NT2/D1 (cell line): ENCODE data around the gene NCS1.
A peak's percentile ranks its signal among the peaks of the same experiment; 100 is the strongest.

Source experiments
- DNase-seq: peaks from one replicate; pipeline ENCODE4 v3.0.0-alpha.2; 2011; ENCODE audit warnings: low read depth, low spot score
- H3K27me3 ChIP-seq: 2 replicates; pipeline ENCODE4 v1.6.0; 2011; ENCODE audit warnings: mild to moderate bottlenecking; ENCODE audit not compliant: insufficient read length, insufficient read depth
- H3K36me3 ChIP-seq: 2 replicates; pipeline ENCODE4 v1.6.1; 2011; ENCODE audit warnings: mild to moderate bottlenecking, low read length, mixed read lengths; ENCODE audit not compliant: insufficient read depth, insufficient read length
- H3K4me1 ChIP-seq: 2 replicates; pipeline ENCODE4 v1.5.1; 2011; ENCODE audit not compliant: insufficient read depth, insufficient read length
- H3K4me3 ChIP-seq: 2 replicates; pipeline ENCODE4 v1.5.1; 2011; ENCODE audit warnings: low read depth; ENCODE audit not compliant: insufficient read length
- H3K9ac ChIP-seq: 2 replicates; pipeline ENCODE4 v1.6.0; 2011; ENCODE audit warnings: low read depth; ENCODE audit not compliant: insufficient read length
- H3K9me3 ChIP-seq: 2 replicates; pipeline ENCODE4 v1.5.1; 2011; ENCODE audit warnings: mild to moderate bottlenecking, low read length; ENCODE audit not compliant: insufficient read depth
- SUZ12 ChIP-seq: IDR thresholded peaks from 2 replicates; pipeline ENCODE4 v1.6.1; 2011; ENCODE audit not compliant: insufficient read length, insufficient read depth; ENCODE audit errors: extremely low read depth
- YY1 ChIP-seq: IDR thresholded peaks from 2 replicates; pipeline ENCODE4 v1.6.1; 2011; ENCODE audit not compliant: insufficient read length, insufficient read depth
- ZNF274 ChIP-seq: IDR thresholded peaks from 2 replicates; pipeline ENCODE4 v1.6.1; 2011; ENCODE audit warnings: mild to moderate bottlenecking, low read depth, low read length

The NCS1 gene

DNA sequence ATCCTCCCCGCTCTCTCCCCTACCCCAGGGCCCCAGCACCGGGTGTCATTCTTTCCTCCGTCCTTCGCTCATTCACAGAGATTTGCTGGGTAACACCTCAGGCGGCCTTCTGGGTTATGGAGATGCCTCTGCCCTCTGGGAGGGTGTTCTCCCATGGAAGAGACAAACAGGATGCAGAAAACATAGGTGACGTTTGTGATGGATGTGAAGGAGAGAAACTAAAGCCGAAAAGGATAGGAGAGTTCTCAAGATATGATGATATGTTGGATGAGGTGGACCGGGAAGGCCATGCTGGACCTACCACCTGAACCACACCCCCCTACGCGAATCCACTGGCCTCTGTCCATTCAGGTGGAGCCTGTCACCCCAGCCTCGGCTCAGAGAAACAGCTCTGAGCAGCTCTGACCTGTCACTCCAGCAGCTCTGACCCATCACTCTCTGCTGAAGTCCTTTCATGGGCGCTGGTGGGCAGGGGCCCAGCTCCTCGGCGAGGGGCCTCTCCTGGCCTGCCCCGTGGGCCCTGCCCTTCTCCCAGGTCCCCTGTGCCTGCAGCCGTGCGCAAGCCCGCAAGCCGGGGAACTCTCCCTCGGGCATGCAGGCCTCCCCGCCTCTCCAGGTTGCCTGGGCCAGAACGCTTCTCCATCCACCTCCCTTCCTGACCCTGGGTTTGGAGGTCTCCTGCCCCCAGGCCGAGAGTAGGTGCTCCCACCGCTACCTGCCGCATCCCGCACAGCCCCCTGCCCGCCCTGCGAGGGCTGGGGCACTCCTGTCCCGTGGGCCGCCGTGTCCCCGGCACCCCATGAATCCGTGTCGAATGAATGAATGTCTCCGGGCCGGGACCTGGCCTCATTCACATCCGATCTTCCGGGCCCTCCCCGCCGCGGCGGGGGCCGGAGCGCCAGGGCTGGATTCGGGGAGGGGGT lies 717 bp upstream of the NCS1 start:
- peak overlapping the region; percentile 68 for H3K4me3 ChIP-seq
- peaks cover 29% of the 10 kb centered on the region for H3K4me1 ChIP-seq
- TF ChIP-seq ZNF274 (no peak), SUZ12 (no peak), YY1 (no peak)
- H3K27me3 ChIP-seq, result no peaks in the 10 kb centered on the region
- no peak for DNase-seq
- H3K9me3 ChIP-seq, result no peaks in the 10 kb centered on the region
- H3K9ac ChIP-seq, result peak overlapping the region; percentile 92
- H3K36me3 ChIP-seq, result peaks cover 28% of the 10 kb centered on the region

DNA sequence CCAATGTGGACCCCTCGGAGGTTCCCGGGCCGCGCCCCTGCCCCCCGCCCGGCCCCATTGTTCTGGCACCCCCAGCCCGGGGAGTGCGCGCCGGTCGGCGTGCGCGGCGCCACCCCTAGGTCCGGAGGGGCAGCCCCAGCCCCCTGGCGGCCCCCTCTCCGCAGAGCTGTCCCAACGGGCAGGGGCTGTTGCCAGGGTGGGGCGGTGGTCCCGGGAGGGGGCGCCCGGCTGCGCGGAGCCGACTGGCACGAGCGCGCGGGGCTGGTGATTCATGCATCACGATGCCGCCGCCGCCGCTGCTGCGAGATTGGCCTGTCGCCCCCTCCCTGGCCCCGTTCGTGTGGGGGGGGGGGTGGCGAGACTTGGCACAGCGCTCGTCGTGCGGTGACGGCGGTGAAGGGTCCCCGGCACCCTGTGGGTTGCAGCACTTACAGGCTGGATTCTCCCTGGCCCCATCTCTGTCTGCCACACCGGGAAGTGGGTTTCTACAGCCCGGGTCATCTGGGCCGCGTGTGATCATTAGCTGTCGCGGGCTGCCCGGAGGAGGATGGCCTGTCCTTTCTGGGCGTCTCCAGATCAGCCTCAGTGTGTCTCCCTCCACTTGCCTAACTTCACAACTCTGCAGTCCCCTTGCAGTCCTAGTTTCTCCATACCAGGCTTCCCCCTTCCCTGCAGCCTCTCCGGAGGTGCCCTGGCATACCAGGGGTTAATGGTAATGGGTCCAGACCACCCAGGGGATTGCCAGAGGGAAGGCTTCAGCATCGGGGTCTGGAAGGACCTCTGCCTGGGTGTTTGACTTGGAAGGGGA lies 858 bp downstream of the NCS1 start:
- H3K36me3 ChIP-seq, result peaks cover 40% of the 10 kb centered on the region
- H3K4me1 ChIP-seq, result peaks cover 24% of the 10 kb centered on the region
- peak overlapping the region; percentile 58 for H3K4me3 ChIP-seq
- DNase-seq, result no peak
- no peaks in the 10 kb centered on the region for H3K27me3 ChIP-seq
- TF ChIP-seq ZNF274 (no peak), YY1 (no peak), SUZ12 (no peak)
- no peaks in the 10 kb centered on the region for H3K9me3 ChIP-seq
- peak overlapping the region; percentile 81 for H3K9ac ChIP-seq

DNA sequence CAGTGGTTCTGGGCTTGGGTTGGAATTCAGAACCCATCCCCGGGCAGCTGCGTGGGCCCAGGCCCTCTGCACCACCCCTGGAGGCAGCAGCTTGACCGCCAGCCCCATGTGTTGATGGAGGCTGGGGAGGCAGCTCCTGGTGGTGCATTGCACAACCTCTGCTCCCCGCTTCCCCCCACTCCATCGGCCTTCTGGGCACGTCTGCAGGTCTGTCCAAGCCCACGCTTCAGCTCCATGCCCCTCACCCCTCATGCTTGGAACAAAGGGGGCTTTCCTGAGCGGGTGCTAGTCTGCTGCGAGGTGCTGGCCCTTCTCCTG lies 1.4 kb downstream of the NCS1 start:
- Histone ChIP-seq H3K27me3 (no peaks in the 10 kb centered on the region), H3K9ac (peak overlapping the region; percentile 81), H3K9me3 (no peaks in the 10 kb centered on the region), H3K4me3 (peak overlapping the region; percentile 58), H3K4me1 (peaks cover 25% of the 10 kb centered on the region), H3K36me3 (peaks cover 40% of the 10 kb centered on the region)
- TF ChIP-seq YY1, result no peak
- no peak for TF ChIP-seq ZNF274
- no peak for TF ChIP-seq SUZ12
- DNase-seq, result no peak

DNA sequence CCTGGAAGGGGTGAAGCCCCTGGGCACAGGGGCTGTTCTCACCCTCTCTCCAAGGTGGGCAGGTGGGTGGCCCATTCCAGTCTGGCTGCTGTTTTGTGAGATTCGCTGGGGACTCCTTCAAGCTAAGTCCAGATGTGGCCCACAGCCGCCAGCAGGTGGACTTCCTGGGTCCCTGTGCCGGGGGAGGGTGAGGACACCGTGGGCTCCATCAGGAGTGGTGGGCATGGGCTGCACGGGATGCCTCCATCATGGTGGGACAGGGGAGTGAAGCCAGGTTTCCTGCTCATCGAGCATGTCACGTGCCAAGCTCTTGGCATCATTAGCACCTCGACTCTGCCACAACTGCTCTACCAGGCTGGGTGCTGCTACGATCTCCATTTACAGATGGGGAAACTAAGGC lies 1.8 kb downstream of the NCS1 start:
- H3K4me3 ChIP-seq, result no peak overlapping the region
- DNase-seq, result no peak

DNA sequence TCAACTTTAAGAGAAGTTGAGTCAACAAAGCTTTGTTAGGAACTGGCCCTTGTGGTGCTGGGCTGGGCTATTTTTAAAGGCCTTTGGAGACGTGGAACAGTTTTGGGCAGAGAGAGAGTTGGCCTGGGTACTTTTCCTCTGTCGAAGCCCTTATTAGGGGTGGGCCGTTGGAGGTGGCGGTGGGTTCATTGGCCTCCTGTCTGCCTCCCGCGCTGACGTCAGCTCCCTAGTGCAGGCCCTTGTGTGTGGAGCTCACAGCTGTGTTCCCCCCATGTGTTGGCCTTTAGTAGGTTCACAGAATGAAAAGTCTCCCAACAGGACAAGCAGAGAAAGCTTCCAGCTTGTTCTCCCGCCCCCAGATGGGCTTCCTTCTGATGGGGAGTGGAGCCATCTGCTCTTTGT lies 2.7 kb downstream of the NCS1 start:
- no peak overlapping the region for H3K4me3 ChIP-seq
- H3K4me1 ChIP-seq, result peaks cover 25% of the 10 kb centered on the region
- H3K36me3 ChIP-seq, result peaks cover 40% of the 10 kb centered on the region
- no peaks in the 10 kb centered on the region for H3K27me3 ChIP-seq
- no peak for DNase-seq
- H3K9me3 ChIP-seq, result no peaks in the 10 kb centered on the region
- TF ChIP-seq SUZ12 (no peak), YY1 (no peak), ZNF274 (no peak)
- no peak overlapping the region for H3K9ac ChIP-seq

More for the DNA sequence above, 1.8 kb downstream of the NCS1 start:
- Histone ChIP-seq H3K36me3 (peaks cover 40% of the 10 kb centered on the region), H3K9me3 (no peaks in the 10 kb centered on the region), H3K27me3 (no peaks in the 10 kb centered on the region), H3K9ac (peak overlapping the region; percentile 81), H3K4me1 (peaks cover 25% of the 10 kb centered on the region)
- TF ChIP-seq ZNF274, result no peak
- no peak for TF ChIP-seq SUZ12
- no peak for TF ChIP-seq YY1

DNA sequence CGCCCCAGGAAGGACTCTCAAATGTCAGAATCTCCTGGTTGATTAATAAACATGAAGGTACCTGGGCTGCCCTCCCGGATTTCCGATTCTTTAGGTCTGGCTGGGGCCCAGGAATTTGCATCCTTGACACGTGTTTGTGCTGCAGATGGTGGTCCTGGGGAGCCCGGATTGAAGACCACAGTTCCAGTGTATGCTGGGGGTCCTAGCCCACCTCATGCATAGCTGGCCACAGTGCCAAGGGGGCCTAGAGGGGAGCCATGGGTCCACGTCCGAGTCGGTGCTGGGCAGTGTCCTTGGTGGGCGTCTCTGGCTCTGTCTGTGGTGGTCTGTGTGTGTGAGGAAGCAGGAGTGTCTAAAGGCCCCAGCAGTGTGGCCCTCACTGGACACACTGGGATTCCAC lies 3.2 kb downstream of the NCS1 start:
- Histone ChIP-seq H3K27me3 (no peaks in the 10 kb centered on the region), H3K4me3 (no peak overlapping the region), H3K36me3 (peaks cover 44% of the 10 kb centered on the region), H3K4me1 (peaks cover 24% of the 10 kb centered on the region), H3K9me3 (no peaks in the 10 kb centered on the region), H3K9ac (peak overlapping the region; percentile 21)
- no peak for TF ChIP-seq SUZ12
- TF ChIP-seq ZNF274, result no peak
- TF ChIP-seq YY1, result no peak
- DNase-seq, result no peak

DNA sequence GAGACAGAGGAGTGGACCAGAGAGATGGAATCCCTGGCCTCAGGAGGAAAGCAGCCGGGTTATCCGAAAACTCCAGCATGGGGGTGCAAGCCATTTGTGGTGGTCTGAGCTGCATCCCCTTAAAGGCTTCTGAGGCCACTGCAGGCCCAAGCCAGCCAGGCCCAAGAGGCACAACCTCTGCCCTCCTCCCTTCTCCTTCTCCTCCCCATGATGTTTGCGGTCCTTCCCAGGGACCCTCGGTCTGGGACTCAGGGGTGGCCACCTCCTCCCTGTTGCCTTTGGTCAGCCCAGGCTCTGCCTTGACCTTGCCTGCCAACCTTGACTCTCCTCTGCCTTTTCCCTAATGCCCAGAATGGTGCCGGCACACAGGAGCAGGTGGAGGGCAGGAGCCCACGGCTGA lies 4.6 kb downstream of the NCS1 start:
- no peak for DNase-seq
- Histone ChIP-seq H3K36me3 (peaks cover 58% of the 10 kb centered on the region), H3K9ac (no peak overlapping the region), H3K4me1 (peaks cover 13% of the 10 kb centered on the region), H3K27me3 (no peaks in the 10 kb centered on the region), H3K4me3 (no peak overlapping the region), H3K9me3 (no peaks in the 10 kb centered on the region)
- no peak for TF ChIP-seq SUZ12
- no peak for TF ChIP-seq ZNF274
- TF ChIP-seq YY1, result no peak
